WTC11 (cell line): ENCODE measurements around the gene SMARCB1. TPM values are rescaled to one million over a fixed set of nuclear protein-coding genes. Genes with fewer than 3 reads are reported as not detected.

Experiments
- ATAC-seq: fragments of 200-7000 bp; cut with Tn5 transposase; 2 replicates; pipeline ENCODE4 v1.10.0; 2021; ENCODE audit warnings: mild to moderate bottlenecking, moderate library complexity
- CTCF ChIA-PET: fragments of 300-600 bp; sonication (Branson Sonifier 250); formaldehyde crosslinking; loops from one replicate; lab custom pipeline; 2021; ENCODE audit warnings: antibody characterized with exemption; lab: Charles Lee
- POLR2A ChIA-PET: fragments of 350-600 bp; sonication (Branson Sonifier 250); formaldehyde crosslinking; loops from one replicate; lab custom pipeline; 2021; ENCODE audit warnings: antibody characterized with exemption; lab: Charles Lee
- DNase-seq: peaks from one replicate; pipeline ENCODE4 v3.0.0; 2021; ENCODE audit warnings: low spot score
- H3K27ac Mint-ChIP-seq: 2 replicates; pipeline ENCODE4 v1.8.0; 2021; ENCODE audit warnings: mixed read lengths
- H3K27me3 Mint-ChIP-seq: 2 replicates; pipeline ENCODE4 v1.8.0; 2021; ENCODE audit warnings: low read depth, mild to moderate bottlenecking, moderate library complexity, mixed read lengths
- H3K36me3 Mint-ChIP-seq: 2 replicates; pipeline ENCODE4 v1.8.0; 2021; ENCODE audit warnings: mixed read lengths
- H3K4me1 Mint-ChIP-seq: 2 replicates; pipeline ENCODE4 v1.8.0; 2022; ENCODE audit warnings: mixed read lengths
- H3K4me3 Mint-ChIP-seq: 2 replicates; pipeline ENCODE4 v1.8.0; 2021; ENCODE audit warnings: mild to moderate bottlenecking, moderate library complexity, mixed read lengths
- H3K9me3 Mint-ChIP-seq: 2 replicates; pipeline ENCODE4 v1.8.0; 2021; ENCODE audit warnings: mixed read lengths
- AFF4 ChIP-seq: sonication (generic); formaldehyde crosslinking; IDR thresholded peaks from 2 replicates; pipeline ENCODE4 v1.8.1; 2023; ENCODE audit warnings: mild to moderate bottlenecking, missing genetic modification reagents, borderline replicate concordance
- ARID4B ChIP-seq: sonication (generic); formaldehyde crosslinking; IDR thresholded peaks from 2 replicates; pipeline ENCODE4 v1.8.0; 2023; ENCODE audit warnings: missing genetic modification reagents, mild to moderate bottlenecking, borderline replicate concordance
- E2F4 ChIP-seq: sonication (generic); formaldehyde crosslinking; IDR thresholded peaks from 2 replicates; pipeline ENCODE4 v1.8.1; 2022; ENCODE audit warnings: low read depth, mild to moderate bottlenecking, moderate library complexity, missing genetic modification reagents, borderline replicate concordance
- FOXJ3 ChIP-seq: sonication (generic); formaldehyde crosslinking; IDR thresholded peaks from 2 replicates; pipeline ENCODE4 v1.9.0; 2021; ENCODE audit warnings: missing genetic modification reagents, mild to moderate bottlenecking, borderline replicate concordance
- GRHL2 ChIP-seq: fragments of 250-450 bp; sonication (Bioruptor Pico); IDR thresholded peaks from 2 replicates; pipeline ENCODE4 v1.8.0; 2022; ENCODE audit warnings: mild to moderate bottlenecking, moderate library complexity; ENCODE audit not compliant: insufficient replicate concordance, severe bottlenecking
- GTF2I ChIP-seq: fragments of 250-450 bp; sonication (Bioruptor Pico); conservative IDR thresholded peaks from 2 replicates; pipeline ENCODE4 v1.4.0; 2021; ENCODE audit warnings: mild to moderate bottlenecking
- IRF1 ChIP-seq: sonication (generic); formaldehyde crosslinking; IDR thresholded peaks from 2 replicates; pipeline ENCODE4 v1.8.0; 2023; ENCODE audit warnings: missing genetic modification reagents
- NR3C1 ChIP-seq: sonication (generic); formaldehyde crosslinking; conservative IDR thresholded peaks from 2 replicates; pipeline ENCODE4 v1.8.1; 2023; ENCODE audit warnings: low read depth, mild to moderate bottlenecking, missing genetic modification reagents
- SP1 ChIP-seq: sonication (generic); formaldehyde crosslinking; conservative IDR thresholded peaks from 2 replicates; pipeline ENCODE4 v1.8.1; 2022; ENCODE audit warnings: missing genetic modification reagents
- TP53 ChIP-seq: sonication (generic); formaldehyde crosslinking; IDR thresholded peaks from 2 replicates; pipeline ENCODE4 v1.8.1; 2023; ENCODE audit warnings: mild to moderate bottlenecking, missing genetic modification reagents
- ZBTB43 ChIP-seq: sonication (generic); formaldehyde crosslinking; IDR thresholded peaks from 2 replicates; pipeline ENCODE4 v1.8.1; 2023; ENCODE audit warnings: mild to moderate bottlenecking, missing genetic modification reagents
- ZMAT4 ChIP-seq: fragments of 250-450 bp; sonication (Bioruptor Pico); IDR thresholded peaks from 2 replicates; pipeline ENCODE4 v1.9.0; 2021; ENCODE audit warnings: mild to moderate bottlenecking
- ZNF121 ChIP-seq: sonication (generic); formaldehyde crosslinking; IDR thresholded peaks from 2 replicates; pipeline ENCODE4 v1.8.0; 2023; ENCODE audit warnings: missing genetic modification reagents
- ZNF232 ChIP-seq: sonication (generic); formaldehyde crosslinking; IDR thresholded peaks from 2 replicates; pipeline ENCODE4 v1.8.0; 2022; ENCODE audit warnings: mild to moderate bottlenecking, missing genetic modification reagents
- ZNF263 ChIP-seq: sonication (generic); formaldehyde crosslinking; IDR thresholded peaks from 2 replicates; pipeline ENCODE4 v1.8.1; 2022; ENCODE audit warnings: low read depth, mild to moderate bottlenecking, moderate library complexity, missing genetic modification reagents
- ZNF281 ChIP-seq: sonication (generic); formaldehyde crosslinking; IDR thresholded peaks from 2 replicates; pipeline ENCODE4 v1.8.0; 2023; ENCODE audit warnings: mild to moderate bottlenecking, missing genetic modification reagents
- total RNA-seq: library from RNA; stranded (reverse); gene quantifications from 3 replicates; pipeline ENCODE4 v1.2.3, GENCODE V29; 2021
- TF ChIP-seq, protein P1 (sequence below): fragments of 250-450 bp; sonication (Bioruptor Pico); IDR thresholded peaks from 2 replicates; pipeline ENCODE4 v1.9.0; 2021; ENCODE audit warnings: moderate library complexity, mild to moderate bottlenecking, inconsistent platforms, borderline replicate concordance

Gene SMARCB1
- total RNA-seq, 1 experiment from 2014 or later, result 135 TPM

- TF ChIP-seq IRF1 (CRISPR knock-in tag) (no peak), GRHL2 (CRISPR knock-in tag) (no peak), FOXJ3 (no peak), ZNF232 (CRISPR knock-in tag) (no peak), ZNF263 (CRISPR knock-in tag) (no peak)
Observed at GRCh38 chr22:23850136-23850611, 63.4 kb downstream of the SMARCB1 start (continued).

GRCh38 chr22:23856721-23857605 lies 70.2 kb downstream of the SMARCB1 start:
- Mint-ChIP-seq H3K4me1 (peaks cover 20% of the 10 kb centered on the region), H3K4me3 (peak overlapping the region; percentile 79), H3K36me3 (peaks cover 2% of the 10 kb centered on the region; the same call in 1 of the 2 replicates), H3K9me3 (no peaks in the 10 kb centered on the region), H3K27ac (peak overlapping the region; percentile 95), H3K27me3 (no peaks in the 10 kb centered on the region; the same call in 1 of the 2 replicates)
- ChIA-PET POLR2A (interaction anchor here (0.5 to 2.4 kb wide), 16 partner anchors 8 to 106 kb away, joined by 3 to 27 read pairs (median 4); partner anchors contain the start of genes DERL3, MIF and ZNF70), CTCF (interaction anchor here (0.6 to 3.0 kb wide), 38 partner anchors 7 to 471 kb away, joined by 3 to 93 read pairs (median 5); partner anchors contain the start of genes CHCHD10, DERL3, DRICH1 and MIF)
- ATAC-seq (peak; percentile 50), DNase-seq (peak; percentile 71)
- no peak; the same call in 1 of the 2 replicates for TF ChIP-seq ZBTB43 (CRISPR knock-in tag)
- TF ChIP-seq TP53 (CRISPR knock-in tag), result 0 out of 2 replicates have a peak, but pooled peaks have one; percentile 55
- TF ChIP-seq SP1 (CRISPR knock-in tag), result no peak
- TF ChIP-seq, protein P1, sequence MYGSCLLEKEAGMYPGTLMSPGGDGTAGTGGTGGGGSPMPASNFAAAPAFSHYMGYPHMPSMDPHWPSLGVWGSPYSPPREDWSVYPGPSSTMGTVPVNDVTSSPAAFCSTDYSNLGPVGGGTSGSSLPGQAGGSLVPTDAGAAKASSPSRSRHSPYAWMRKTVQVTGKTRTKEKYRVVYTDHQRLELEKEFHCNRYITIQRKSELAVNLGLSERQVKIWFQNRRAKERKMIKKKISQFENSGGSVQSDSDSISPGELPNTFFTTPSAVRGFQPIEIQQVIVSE, result no peak
- TF ChIP-seq ARID4B (CRISPR knock-in tag), result peak; percentile 25; the same call in 1 of the 2 replicates
- TF ChIP-seq ZNF121, result no peak
- peak; percentile 78; the same call in 1 of the 2 replicates for TF ChIP-seq NR3C1 (CRISPR knock-in tag)
- TF ChIP-seq ZNF281 (CRISPR knock-in tag), result no peak
- no peak for TF ChIP-seq GTF2I (CRISPR knock-in tag)
- no peak for TF ChIP-seq AFF4 (CRISPR knock-in tag)
- no peak for TF ChIP-seq E2F4
- no peak for TF ChIP-seq ZMAT4
